H1 (cell line): ENCODE measurements around the gene HS6ST1. TPM values are rescaled to one million over a fixed set of nuclear protein-coding genes. Genes with fewer than 3 reads are reported as not detected.

Experiments used
- KDM5A ChIP-seq: fragments of 200-600 bp; IDR thresholded peaks from 2 replicates; pipeline ENCODE4 v1.7.1; 2012; ENCODE audit warnings: mild to moderate bottlenecking, low read length, inconsistent platforms, mixed read lengths
- TBP ChIP-seq: IDR thresholded peaks from 2 replicates; pipeline ENCODE4 v1.6.1; 2011; ENCODE audit warnings: low read depth, low read length, improper control_type of control experiment
- TEAD4 ChIP-seq: IDR thresholded peaks from 2 replicates; pipeline ENCODE4 v1.6.1; 2012; ENCODE audit warnings: low read depth, low read length, inconsistent platforms, mixed read lengths
- USF2 ChIP-seq: IDR thresholded peaks from 2 replicates; pipeline ENCODE4 v1.6.1; 2011; ENCODE audit warnings: low read length, improper control_type of control experiment
- polyA plus RNA-seq, 7 experiments: library from polyadenylated mRNA; depleted of rRNA in 3 of 7; stranded (reverse) in 5 of 7; unstranded in 2 of 7; fragments of >200 nt in 5 of 7; fragments of 200-250 nt in 2 of 7; gene quantifications; 1 replicate in 5 of 7; 2 replicates in 1 of 7; 4 replicates in 1 of 7; pipeline versions ENCODE4 v1.2.1 to v1.2.3, GENCODE V29; 2011 to 2013; ENCODE audit warnings: missing spikeins in 2 of 7, mixed read lengths in 2 of 7
- total RNA-seq: library from RNA; stranded (reverse); fragmentation: NEBNext Ultra II Directional; extraction: Animal tissue kit (Norgen Biotek cat#: 25700); gene quantifications from 2 replicates; pipeline ENCODE4 v1.2.1, GENCODE V29; 2021

HS6ST1 gene
- total and polyA plus RNA-seq, 2 of the 8 experiments (the other 6 are each of a cell fraction or from before 2014, with no cell fraction given) = 37.4 to 74.6 TPM

- no peak for TF ChIP-seq KDM5A
- TF ChIP-seq TEAD4 = no peak
- no peak for TF ChIP-seq TBP
- TF ChIP-seq USF2 = no peak
Measured at GRCh38 chr2:128302011-128302743, 16.5 kb downstream of the HS6ST1 start (continued).
